Activated CD4-positive, CD25-positive, alpha-beta regulatory T cell treated with anti-CD3 and anti-CD28 coated beads, Interleukin-2, amount 50 U/mL, for 72 hours (primary cell): ENCODE measurements around the gene PTPN14.
"Not testable (repeated sequence)": the region's sequence is repeated elsewhere in the genome, so short reads cannot be mapped to it uniquely, and the experiment has no call there.

Source experiments
- DNase-seq: peaks from one replicate; pipeline ENCODE4 v3.0.0; 2021

The PTPN14 gene

DNA sequence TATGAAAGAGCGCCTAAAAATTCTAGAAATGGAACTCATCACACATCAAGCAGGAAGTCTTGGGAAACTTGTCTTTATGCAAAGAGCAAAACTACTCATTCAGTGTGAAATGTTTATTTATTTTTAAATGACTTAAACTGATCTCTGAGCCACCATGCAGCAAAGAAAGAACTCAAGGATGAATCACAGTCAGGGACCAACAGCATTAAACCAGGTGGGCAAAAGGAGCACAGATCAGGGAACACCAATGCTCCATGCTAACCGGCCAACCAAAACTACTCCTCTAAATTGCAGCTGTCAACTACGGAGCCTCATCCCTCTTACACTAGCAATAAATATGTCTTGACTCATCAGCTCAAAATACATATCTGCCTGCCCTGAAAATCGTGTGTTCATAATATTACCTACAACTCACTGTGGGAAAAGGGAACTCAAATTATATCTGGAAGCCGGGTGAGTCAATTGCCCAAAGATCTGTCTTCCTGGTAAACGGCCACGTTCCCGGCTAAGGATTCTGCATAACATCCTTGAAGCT is 129.2 kb downstream of the PTPN14 start:
- DNase-seq = no peak

DNA sequence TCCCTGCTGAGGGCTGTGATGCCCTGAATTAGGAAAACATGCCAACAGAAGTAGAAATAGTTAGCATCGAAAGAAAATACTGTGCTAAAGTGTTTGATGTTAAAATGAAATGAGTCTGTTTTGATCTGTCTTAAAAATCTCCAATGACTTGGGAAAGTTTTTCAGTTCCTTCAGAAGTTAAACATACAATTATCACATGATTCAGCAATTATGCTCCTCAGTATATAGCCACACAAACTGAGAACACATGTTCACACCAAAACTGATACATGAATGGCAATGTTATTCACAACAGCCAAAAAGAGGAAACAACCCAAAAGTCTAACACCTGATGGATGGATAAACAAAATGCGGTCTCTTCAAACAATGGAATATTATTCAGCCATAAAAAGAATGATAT is 130.6 kb downstream of the PTPN14 start:
- DNase-seq = no peak

DNA sequence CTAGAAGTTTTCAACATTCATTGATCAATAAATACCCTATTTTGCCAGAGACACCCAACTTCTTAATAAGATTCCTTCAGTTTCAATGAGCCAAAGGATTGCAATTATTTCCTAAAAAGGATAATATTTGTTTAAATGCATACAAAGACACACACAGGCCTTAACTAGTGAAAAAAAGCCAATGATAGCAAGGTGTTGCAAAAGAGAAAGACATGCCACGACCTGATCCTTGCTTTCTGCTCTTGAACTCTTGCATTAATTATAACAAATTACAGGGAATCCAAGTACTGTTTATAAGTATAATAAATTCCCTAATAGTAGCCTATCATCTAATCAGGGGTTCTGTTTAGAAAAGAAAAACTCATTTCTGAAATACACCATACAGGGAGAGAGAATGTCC is 131.1 kb downstream of the PTPN14 start:
- DNase-seq = no peak

DNA sequence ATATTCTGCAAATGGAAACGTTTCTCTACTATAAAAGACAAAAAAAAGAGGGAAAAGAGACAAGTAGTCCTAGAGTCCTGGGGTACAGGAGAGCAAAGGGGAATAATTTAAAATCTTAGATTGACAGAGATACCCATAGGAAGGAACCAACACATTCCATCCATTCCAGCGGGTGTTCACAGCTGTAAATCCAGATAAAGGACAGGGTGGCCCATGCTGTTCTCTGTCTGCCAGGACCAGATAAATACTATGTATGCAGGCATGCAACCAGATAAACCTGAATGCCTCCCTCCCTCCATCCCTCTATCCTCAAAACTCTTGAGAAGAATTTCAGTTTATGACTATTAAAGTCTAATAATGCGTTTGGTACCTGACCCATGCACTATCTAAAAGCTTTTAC is 131.8 kb downstream of the PTPN14 start:
- no peak for DNase-seq

DNA sequence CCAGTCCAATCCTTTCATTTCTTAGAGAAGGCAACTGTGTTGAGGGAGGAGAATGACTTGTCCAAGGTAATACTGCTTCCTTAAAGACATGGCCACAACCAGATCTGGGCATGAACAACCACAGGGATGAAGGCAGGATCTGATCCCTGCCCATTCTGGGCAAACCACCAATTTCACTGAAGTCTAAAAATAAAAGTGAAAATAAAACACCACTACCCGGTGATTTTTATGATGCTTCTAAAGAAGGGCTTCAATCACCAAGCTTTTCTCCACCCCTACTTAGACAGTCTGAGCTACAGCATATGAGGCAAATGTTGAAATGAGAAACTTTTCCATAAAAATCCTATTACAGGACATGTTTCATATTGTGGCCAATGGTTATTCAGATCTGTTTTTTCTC is 133.0 kb downstream of the PTPN14 start:
- DNase-seq = no peak

DNA sequence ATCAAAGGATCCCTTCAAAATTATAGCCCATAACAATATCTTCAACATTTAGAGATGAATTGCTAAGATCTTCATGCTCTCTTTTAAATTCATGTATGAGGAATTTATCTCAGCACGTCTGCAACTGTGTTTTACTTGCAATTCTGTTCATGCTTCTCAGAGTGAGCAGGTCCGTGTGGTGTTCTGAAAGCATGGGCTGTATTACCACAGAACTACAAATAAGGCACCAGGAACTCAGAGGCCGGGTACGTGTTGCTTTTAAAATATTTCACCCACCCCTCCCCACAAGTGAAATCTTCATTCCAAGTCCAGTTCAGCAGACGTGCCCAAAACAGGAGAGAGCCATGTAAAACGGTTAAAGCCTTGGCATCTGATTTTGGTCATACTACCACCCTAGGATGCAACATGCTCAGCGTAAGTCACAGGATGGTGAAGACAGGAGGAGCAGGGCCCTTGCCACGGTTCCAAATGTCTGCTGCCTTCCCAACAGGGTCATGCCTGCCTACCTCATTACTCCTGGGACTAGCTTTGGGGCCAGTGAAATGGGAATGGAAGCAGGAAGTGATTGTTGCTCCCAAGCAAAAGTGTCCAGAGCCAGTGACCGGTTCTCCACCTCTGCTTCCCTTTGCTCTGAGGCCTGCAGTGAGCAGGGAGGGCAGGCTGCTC is 133.7 kb downstream of the PTPN14 start:
- no peak for DNase-seq

DNA sequence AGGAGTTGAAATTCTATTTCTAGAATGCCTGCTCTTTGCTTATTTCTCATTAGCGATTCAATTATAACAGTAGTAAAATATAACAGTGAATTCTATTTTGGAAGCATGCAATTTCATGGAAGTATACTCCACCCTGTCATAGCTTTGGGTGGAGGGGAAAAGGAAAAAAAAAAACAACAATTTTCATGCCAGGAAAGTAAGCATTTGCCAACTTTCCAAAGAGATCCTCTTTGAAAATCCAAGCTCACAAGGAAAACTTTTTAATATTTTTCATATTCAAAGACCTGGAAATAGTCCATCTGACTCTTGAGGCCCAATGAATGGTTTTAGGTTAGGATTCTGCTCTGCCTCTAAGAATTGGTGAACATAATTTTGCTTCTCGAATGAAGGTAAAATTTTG is 134.5 kb downstream of the PTPN14 start:
- no peak for DNase-seq

DNA sequence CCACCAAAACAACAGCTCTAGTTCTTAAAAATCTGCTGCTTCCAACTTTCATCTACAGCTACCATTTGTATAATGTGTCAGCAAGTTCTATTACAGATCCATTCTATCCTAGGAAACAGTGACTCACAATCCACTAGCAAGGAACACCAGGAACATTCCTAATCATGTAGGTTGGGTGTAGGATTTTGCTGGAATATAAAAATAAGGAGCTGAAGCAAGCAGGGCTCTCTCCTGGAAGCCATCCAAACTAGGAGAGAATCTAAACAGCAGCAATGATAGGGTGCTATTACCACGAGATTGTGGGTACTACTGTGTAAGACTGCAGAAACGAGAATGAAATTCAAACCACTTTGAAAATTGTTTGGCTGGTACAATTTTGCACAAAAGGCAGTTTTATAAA is 135.0 kb downstream of the PTPN14 start:
- no peak for DNase-seq

DNA sequence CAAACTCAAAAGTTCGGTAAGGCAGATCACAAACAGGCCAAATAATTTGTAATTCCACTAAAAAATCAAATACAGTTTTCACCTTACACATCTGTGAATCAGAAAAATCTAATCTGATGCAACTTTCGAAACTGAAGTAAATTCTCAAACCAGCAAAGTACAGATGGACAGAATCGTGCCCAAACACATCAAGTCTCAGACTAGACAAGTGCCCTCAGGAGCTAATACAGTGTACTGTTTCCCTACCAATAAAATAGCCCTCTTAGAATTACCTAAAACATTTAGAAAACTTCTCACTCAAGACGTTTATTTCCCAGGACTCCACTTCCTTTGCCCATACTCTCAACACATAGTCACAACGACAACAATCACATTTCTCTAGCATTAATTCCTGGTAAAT is 136.3 kb downstream of the PTPN14 start:
- no peak for DNase-seq

DNA sequence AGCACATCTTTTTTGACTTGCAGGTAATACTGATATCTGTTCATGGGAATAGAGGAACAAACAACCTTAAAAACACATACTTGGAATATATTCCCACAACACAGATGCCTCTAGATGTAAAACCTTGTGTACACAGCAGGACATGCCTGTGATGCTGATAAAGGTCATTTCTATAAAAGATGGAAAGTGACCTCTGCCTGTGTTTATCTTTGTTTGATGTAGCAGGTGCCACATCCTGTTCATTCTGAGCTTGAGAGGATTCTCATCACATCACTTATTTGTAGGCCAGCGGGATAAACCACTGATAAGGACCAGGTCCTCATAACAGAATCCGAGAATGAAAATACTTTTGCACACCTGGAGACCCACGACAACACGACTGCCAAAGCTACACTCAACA is 136.7 kb downstream of the PTPN14 start:
- no peak for DNase-seq

DNA sequence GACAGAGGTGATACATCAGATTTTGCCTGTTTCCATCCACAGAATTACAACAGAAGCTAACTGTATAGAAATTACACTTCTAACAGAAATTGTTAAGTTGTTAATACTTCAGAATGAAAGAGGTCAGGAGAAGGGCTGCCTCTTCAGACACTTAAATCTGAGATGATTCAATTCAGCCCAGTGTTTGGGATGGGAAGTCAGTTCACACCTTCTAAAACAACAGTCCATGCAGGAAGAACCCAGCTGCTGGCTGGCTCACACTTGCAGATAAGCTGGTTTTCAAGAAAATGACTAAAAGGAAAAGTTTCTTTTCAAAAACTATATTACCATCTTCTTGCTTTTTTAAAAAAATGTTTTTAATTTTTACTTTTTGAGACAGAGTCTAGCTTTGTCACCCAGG is 138.1 kb downstream of the PTPN14 start:
- DNase-seq = no peak

DNA sequence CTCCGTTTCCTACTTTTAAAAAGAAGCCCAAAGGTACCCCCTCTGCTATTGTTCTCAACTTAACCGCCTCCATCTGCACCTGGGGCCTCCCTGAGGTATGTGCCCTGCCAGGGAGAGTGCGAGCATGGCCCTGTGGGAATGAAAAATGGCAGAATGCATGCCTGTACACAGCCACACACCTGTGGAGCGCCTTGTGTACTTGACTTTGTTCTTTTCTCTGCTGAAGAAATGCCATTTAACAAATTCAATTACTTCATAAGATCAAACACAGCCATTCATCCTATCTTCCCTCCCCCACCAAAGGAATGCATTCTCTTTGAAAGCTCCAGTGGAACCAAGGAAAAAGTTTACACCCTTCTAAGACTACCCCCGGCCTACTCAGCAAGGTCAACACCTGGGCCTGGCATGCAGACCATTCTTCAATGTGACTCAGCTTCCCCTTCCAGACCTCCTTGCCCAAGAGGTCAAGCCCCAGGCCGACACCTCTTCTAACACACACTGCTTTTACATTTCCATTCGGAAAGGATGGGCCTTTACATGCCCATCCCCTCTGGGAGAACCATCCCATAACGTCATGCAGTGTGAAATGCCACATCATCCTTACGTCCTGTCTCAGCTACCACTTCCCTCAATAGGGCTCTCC is 146.7 kb downstream of the PTPN14 start:
- no peak for DNase-seq

DNA sequence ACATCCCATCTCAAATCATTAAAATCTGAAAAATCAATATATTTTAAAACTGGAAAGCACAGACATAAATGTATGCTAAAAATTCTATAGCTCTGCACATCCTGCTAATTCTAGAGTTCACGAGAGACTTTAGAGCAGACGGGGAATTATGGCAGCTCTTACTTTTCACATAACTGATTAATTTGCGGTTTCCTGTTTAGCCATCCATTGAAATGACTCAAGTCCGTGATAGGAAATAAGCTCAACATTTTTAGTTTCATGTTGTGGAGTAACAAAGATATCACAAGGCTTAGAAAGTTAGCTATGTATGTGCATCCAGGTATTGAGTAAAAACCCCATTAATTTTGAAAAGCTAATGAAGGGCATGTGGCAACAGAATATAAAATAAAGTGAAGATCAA is 147.2 kb downstream of the PTPN14 start:
- DNase-seq = no peak

DNA sequence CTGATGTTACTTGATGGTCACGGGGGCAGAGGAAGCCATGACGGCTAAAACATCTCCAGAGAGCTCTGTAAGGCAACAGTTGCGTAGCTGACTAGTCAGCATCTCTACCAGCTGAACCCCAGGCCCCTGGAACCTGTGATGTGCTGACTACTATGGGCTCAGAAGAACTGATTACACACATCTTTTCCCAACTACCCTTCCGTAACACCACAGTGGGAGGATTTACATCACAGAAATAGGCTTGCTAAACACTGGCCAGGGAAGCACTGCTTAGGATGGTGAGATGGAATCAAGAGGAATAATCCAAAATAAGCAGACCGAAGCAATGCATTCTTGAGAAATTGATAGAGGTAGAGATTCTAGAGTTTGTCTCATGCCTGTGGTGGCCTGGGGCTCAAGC is 148.0 kb downstream of the PTPN14 start:
- no peak for DNase-seq

DNA sequence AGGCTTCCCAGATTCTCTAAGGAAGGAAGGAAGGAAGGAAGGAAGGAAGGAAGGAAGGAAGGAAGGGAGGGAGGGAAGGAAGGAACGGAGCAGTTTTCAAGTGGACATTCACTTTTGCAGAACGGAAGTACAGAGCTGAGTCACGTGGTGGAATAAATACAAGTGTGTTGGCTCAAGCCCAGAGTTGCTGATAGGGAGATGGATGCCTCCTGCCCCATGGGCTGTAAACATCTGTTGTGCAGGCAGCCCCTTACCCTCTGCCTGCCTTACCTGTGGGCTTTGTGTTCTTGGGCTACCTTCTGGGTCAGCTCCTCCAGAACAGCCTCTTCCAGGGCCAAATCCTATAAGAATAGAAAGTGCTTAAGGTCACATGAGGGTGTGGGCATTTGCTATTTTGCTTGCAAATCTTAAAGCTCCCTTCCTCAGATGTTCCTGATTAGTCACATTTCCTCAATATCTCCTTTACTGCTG is 148.8 kb downstream of the PTPN14 start:
- no peak for DNase-seq

DNA sequence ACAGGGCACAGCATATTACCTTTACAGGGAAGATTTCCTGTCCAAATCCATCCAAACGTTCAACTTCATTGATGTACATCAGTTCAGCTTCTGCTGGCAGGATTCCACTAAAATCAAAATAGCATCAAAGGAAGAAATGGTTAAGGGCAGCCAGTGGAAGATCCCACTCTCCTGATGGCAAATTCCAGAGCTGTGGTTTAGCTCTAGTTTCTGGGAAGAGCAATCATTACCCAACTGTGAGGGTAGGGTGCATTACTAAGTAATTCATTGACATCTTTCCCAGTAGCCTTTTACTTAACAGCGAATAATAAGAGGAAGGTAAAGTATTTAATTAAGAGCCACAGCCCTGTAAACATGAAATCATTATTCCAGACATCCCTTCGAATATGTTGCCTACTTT is 149.7 kb downstream of the PTPN14 start:
- DNase-seq = no peak

DNA sequence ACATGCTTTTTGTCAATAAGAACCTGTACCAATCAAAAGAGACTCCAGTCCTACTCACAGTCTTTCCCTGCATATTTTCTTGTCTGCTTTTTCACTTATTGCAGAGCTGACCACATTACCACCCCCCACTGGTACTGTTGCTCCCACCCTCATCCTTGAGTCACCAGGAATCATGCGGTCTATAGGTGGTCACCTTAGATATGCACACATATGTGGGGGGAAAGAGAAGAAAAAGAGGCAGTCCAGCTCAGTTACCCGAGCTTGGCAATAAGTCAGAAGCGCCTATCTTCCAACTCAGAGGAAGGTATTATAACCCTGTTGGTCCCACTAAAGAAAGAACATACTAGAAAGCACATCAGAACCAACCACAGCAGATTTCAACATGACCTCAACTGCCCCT is 151.3 kb downstream of the PTPN14 start:
- DNase-seq = no peak

DNA sequence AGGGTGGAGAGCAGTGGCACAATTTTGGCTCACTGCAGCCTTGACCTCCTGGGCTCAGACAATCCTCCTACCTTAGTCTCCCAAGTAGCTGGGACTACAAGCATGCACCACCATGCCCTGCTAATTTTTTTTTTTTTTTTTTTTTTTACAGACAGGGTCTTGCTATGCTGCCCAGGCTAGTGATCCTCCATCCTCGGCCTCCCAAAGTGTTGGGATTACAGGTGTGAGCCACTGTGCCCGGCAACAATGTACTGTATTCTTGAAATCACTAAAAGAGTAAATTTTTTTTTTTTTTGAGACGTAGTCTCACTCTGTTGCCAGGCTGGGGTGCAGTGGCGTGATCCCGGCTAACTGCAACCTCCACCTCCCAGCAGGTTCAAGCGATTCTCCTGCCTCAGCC is 152.9 kb downstream of the PTPN14 start:
- no peak for DNase-seq

DNA sequence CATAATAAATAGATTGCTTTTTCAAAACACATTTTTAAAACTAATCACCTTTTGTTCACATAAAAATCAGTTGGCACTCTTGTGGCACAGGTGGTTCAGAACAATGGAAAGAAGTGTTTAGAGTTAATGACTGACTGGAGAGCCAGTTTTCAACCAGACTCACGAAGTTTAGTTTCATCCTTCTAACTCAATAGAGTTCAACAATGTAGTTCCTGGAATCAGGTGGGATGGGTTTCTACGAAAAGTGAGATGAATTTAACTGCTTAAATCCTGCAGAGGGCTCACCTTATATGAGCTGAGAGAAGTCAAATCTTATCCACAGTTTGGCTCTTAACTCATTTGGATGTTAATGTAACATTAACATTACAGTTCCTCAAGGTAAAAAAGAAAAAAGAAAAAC is 153.9 kb downstream of the PTPN14 start:
- no peak for DNase-seq

DNA sequence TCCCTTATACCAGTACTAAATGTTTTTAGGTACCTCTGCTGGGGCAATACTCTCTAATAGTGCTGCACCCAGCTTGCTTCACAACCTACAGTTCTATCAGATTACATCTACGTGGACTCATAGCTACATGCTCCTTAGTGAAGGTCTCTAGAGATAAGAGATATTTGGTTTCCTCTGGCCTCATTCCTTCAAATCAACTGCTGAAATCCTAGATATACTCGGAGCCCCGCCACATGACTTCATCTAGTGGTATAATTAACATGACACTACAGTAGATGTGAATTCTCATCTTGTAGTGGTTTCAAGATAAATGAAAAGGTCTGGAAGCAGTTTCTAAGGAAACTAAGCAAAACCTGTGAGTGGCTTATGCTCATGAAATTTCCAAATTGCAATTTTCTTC is 155.1 kb downstream of the PTPN14 start:
- DNase-seq = no peak

DNA sequence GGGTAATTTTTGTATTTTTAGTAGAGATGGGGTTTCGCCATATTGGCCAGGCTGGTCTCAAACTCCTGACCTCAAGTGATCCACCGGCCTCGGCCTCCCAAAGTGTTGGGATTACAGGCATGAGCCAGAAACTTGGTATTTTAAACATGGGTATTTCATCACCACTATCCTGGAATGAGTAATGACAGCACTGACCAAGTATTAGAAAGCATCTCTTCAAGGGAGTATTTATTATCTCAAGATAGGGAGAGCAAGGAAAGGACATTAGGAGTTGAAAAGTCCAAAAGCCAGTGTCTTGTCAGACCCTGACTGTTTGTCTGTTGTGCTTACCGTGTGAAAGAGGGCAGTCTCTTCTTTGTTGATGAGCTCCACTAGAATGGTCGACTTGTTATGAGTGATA is 156.8 kb downstream of the PTPN14 start:
- DNase-seq = not testable (repeated sequence)

DNA sequence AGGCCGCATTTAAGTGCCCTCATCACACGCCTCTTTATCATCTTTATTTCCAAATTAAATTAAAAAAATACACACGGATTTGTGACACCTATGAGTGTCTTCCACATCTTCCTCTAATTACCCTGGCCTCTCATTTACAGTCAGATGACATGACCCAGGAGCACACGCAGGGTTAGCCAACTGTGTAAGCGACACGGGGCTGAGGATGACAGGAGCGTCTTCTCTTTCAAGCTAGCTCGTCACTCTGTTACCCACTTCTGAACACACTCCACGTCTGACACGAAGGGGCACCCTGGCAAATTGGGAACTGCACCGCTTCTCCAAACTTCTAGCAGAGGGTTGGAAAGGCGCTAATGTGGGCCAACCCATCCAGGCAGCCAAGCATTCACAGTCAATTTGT is 158.3 kb downstream of the PTPN14 start:
- DNase-seq = no peak

DNA sequence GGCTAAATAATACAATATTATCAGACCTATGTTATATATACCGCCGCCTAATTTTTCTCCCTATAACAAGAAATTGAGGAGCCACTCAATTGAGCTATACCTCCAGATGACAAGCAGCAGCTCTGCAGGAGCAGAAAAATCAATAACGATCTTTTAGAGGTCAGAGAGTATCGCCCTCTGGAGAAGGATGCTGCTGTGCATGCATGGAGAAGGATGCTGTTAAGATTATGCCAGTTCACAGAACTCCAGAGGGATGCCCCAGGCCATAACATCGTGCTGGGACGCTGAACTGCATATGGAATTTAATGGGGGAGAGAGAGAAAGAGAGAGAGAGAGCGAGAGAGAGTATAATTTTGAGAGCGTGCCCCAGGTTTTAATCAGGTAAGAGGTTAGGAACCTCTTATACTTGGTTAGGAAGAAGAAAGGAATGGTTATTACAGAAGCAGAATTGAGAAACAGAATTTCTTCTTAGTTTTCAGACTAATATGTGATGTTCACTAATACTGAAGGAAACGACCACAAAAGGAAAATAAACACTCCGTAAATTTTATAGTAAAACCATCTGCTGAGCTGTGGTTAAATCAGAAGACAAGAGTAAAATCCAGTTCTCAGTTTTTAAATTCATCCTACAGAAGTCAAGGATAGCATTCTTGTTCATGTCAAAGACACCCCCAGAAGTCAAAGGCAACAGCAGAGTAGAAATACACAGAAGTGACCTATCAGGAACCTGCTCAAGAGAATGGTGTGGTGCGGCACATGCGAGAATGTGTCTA is 159.3 kb downstream of the PTPN14 start:
- DNase-seq = no peak

DNA sequence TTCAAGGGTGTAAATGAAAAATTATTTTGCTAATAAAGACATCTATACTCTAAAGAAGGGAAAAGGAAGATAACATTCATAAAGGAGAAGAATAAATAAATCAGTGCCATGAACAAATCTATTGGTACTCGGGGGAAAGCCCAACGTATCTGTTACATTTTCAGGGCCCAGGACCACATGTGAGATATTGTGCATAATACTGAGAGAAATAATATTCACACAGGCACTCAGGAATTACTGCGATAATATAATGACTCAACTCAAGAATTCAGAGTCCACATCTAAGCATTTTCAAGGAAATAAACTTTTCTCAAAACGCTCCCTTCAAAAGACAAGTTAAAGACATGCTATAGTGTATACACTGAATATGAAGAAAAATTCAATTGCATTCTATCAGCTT is 161.7 kb downstream of the PTPN14 start:
- DNase-seq = no peak
